Measurements from ENCODE around the gene LDLRAD4.

GRCh38 chr18:13406049-13406615, 187.6 kb downstream of the LDLRAD4 start:
- TF ChIP-seq, protein P1, sequence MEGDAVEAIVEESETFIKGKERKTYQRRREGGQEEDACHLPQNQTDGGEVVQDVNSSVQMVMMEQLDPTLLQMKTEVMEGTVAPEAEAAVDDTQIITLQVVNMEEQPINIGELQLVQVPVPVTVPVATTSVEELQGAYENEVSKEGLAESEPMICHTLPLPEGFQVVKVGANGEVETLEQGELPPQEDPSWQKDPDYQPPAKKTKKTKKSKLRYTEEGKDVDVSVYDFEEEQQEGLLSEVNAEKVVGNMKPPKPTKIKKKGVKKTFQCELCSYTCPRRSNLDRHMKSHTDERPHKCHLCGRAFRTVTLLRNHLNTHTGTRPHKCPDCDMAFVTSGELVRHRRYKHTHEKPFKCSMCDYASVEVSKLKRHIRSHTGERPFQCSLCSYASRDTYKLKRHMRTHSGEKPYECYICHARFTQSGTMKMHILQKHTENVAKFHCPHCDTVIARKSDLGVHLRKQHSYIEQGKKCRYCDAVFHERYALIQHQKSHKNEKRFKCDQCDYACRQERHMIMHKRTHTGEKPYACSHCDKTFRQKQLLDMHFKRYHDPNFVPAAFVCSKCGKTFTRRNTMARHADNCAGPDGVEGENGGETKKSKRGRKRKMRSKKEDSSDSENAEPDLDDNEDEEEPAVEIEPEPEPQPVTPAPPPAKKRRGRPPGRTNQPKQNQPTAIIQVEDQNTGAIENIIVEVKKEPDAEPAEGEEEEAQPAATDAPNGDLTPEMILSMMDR (conservative IDR thresholded peaks at IDR 0.05; ENCODE audit: low read depth, low read length) = no peak
- no peak for TF ChIP-seq EZH2 (IDR thresholded peaks at IDR 0.05; ENCODE audit: borderline replicate concordance, low read depth, low read length, poor library complexity, severe bottlenecking)

All from A673 (cell line).